Measurements from ENCODE around the gene ITPR3.

GRCh38 chr6:33581186-33581585, 39.9 kb upstream of the ITPR3 start:
- no peak for TF ChIP-seq GATA2 (IDR thresholded peaks at IDR 0.05; ENCODE audit: insufficient read depth, insufficient read length, low read depth, low read length)
- TF ChIP-seq POLR2A (IDR thresholded peaks at IDR 0.05; ENCODE audit: low read depth, low read length), result no peak
- TF ChIP-seq, protein P1, sequence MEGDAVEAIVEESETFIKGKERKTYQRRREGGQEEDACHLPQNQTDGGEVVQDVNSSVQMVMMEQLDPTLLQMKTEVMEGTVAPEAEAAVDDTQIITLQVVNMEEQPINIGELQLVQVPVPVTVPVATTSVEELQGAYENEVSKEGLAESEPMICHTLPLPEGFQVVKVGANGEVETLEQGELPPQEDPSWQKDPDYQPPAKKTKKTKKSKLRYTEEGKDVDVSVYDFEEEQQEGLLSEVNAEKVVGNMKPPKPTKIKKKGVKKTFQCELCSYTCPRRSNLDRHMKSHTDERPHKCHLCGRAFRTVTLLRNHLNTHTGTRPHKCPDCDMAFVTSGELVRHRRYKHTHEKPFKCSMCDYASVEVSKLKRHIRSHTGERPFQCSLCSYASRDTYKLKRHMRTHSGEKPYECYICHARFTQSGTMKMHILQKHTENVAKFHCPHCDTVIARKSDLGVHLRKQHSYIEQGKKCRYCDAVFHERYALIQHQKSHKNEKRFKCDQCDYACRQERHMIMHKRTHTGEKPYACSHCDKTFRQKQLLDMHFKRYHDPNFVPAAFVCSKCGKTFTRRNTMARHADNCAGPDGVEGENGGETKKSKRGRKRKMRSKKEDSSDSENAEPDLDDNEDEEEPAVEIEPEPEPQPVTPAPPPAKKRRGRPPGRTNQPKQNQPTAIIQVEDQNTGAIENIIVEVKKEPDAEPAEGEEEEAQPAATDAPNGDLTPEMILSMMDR (IDR thresholded peaks at IDR 0.05; ENCODE audit: extremely low read depth in 1 of 2, insufficient read depth in 1 of 2, low read depth in 1 of 2, low read length in 2 of 2), result no peak

All from endothelial cell of umbilical vein (primary cell).